Ovary (tissue), 9 donors: ENCODE results near the gene CCBE1. TPM values are rescaled to one million over a fixed set of nuclear protein-coding genes. Genes with fewer than 3 reads are reported as not detected.

Experiments
- DNase-seq, 5 donors: peaks; one replicate each; pipeline ENCODE4 v3.0.0-alpha.2; 2019 to 2020
- H3K27ac ChIP-seq, 2 donors: fragments of 200-600 bp; one replicate each; pipeline versions ENCODE4 v1.5.1 to v1.8.0; 2019 to 2022
- H3K27me3 ChIP-seq: fragments of 200-600 bp; one replicate; pipeline ENCODE4 v1.8.0; 2022
- H3K36me3 ChIP-seq: fragments of 200-600 bp; sonication (generic); one replicate; pipeline ENCODE4 v1.5.1; 2019
- H3K4me1 ChIP-seq: one replicate; pipeline ENCODE4 v1.8.1; 2013; ENCODE audit warnings: mild to moderate bottlenecking, moderate library complexity; ENCODE audit not compliant: insufficient read depth
- H3K4me3 ChIP-seq: fragments of 200-600 bp; sonication (generic); one replicate; pipeline ENCODE4 v1.5.1; 2017
- H3K9me3 ChIP-seq, 2 donors: fragments of 200-600 bp in 1 of 2; sonication (generic) in 1 of 2; one replicate each; pipeline versions ENCODE4 v1.5.1 to v1.8.1; 2013 to 2019; ENCODE audit warnings: mild to moderate bottlenecking in 1 of 2, moderate library complexity in 1 of 2
- CTCF ChIP-seq, 3 donors: fragments of 450-650 bp in 2 of 3; fragments of 200-600 bp in 1 of 3; IDR thresholded peaks; one replicate each; pipeline versions ENCODE4 v1.5.1 to v1.8.0; 2016 to 2022; ENCODE audit warnings: antibody characterized with exemption in 3 of 3, mild to moderate bottlenecking in 1 of 3
- EP300 ChIP-seq: sonication (generic); formaldehyde crosslinking; IDR thresholded peaks from one replicate; pipeline ENCODE4 v1.6.1; 2017; ENCODE audit warnings: antibody characterized with exemption
- POLR2A ChIP-seq: fragments of 450-650 bp; IDR thresholded peaks from one replicate; pipeline ENCODE4 v1.6.1; 2017; ENCODE audit warnings: antibody characterized with exemption, mild to moderate bottlenecking, moderate library complexity
- WGBS, 3 donors: extraction: QIAGEN DNeasy Blood & Tissue Kit in 1 of 3; methylation state at CpG; one replicate each; pipeline versions ENCODE4 v1.1.5 to v1.1.7; 2013 to 2017; 5-methylcytosine and 5-hydroxymethylcytosine counted together
- intact Hi-C, 4 donors: fragments of 100-400 bp; cut with DNase I; formaldehyde crosslinking; loops; one replicate each; pipeline versions ENCODE4 v1.11.0 to v1.15.1; 2022 to 2023
- polyA plus RNA-seq, 2 donors: library from polyadenylated mRNA; stranded (reverse); fragments of 200-250 nt in 1 of 2; fragments of 350-450 nt in 1 of 2; fragmentation: Illumina TruSeq in 1 of 2; extraction: RNeasy Lipid Tissue Mini Kit (QIAGEN cat#74804) in 1 of 2; gene quantifications; one replicate each; pipeline ENCODE4 v1.2.3, GENCODE V29; 2013 to 2014
- total RNA-seq, 7 donors: library from RNA; depleted of rRNA in 2 of 7; stranded (reverse); fragments of >200 nt in 2 of 7; fragmentation: NEBNext Ultra II Directional in 3 of 7; extraction: Animal tissue kit (Norgen Biotek cat#: 25700) in 3 of 7; gene quantifications; one replicate each; pipeline versions ENCODE4 v1.1.0 to v1.2.4, GENCODE V29; 2016 to 2023
- donor health status: DM: no; HTN: no; CAD: no; lungs with moderate emphysema.
- donor health status: DM: no; HTN: no; CAD: no.
- donor health status: Bipolar disorder and iron deficiency.
- donor health status: DM: yes; HTN: yes; CAD: no.
- donor health status: DM: no; HTN: no; CAD: no.
- donor health status: DM: yes; HTN: yes; CAD: no.

Gene CCBE1
- total and polyA plus RNA-seq, 9 donors, result 15.9 to 109 (median 43.9) TPM

- no peak for DNase-seq
- H3K27me3 ChIP-seq, result no peaks in the 10 kb centered on the region
- TF ChIP-seq POLR2A (no peak), CTCF (IDR thresholded peaks at IDR 0.05) (no peak), EP300 (no peak)
- H3K9me3 ChIP-seq, result no peaks in the 10 kb centered on the region
- 51 to 75% (median 66%) methylated on average over 6 of the region's 6 CpGs for WGBS, 3 donors
- H3K4me1 ChIP-seq, result no peaks in the 10 kb centered on the region
- H3K27ac ChIP-seq, result no peak overlapping the region
- H3K4me3 ChIP-seq, result no peak overlapping the region
- no peaks in the 10 kb centered on the region for H3K36me3 ChIP-seq
- intact Hi-C loops, result loop anchor here in 1 of 4 donors (5.0 kb wide), 1 partner anchor 371 kb away; no protein-coding TSS in a partner anchor
Observed at GRCh38 chr18:59451073-59451472, 246.2 kb downstream of the CCBE1 start.

- Histone ChIP-seq H3K36me3 (no peaks in the 10 kb centered on the region), H3K27ac (no peak overlapping the region), H3K27me3 (no peaks in the 10 kb centered on the region), H3K4me1 (no peaks in the 10 kb centered on the region), H3K9me3 (no peaks in the 10 kb centered on the region), H3K4me3 (no peak overlapping the region)
- TF ChIP-seq CTCF (IDR thresholded peaks at IDR 0.05) (no peak), POLR2A (no peak), EP300 (no peak)
- intact Hi-C loops, result no loop called here
- DNase-seq, result no peak
- WGBS, 3 donors, result 80 to 87% (median 85%) methylated on average over 4 of the region's 4 CpGs
Observed at GRCh38 chr18:59448546-59448945, 248.7 kb downstream of the CCBE1 start.

- H3K27ac ChIP-seq, result no peak overlapping the region
- WGBS, 3 donors, result 22 to 39% (median 27%) methylated on average over 1 of the region's 1 CpG
- H3K4me3 ChIP-seq, result no peak overlapping the region
- DNase-seq, result no peak
- no peaks in the 10 kb centered on the region for H3K27me3 ChIP-seq
- no peaks in the 10 kb centered on the region for H3K36me3 ChIP-seq
- no peaks in the 10 kb centered on the region for H3K4me1 ChIP-seq
- intact Hi-C loops, result no loop called here
- H3K9me3 ChIP-seq, result no peaks in the 10 kb centered on the region
- TF ChIP-seq CTCF (IDR thresholded peaks at IDR 0.05) (no peak), EP300 (no peak), POLR2A (no peak)
Observed at GRCh38 chr18:59446012-59446411, 251.2 kb downstream of the CCBE1 start.

- TF ChIP-seq POLR2A (no peak), CTCF (IDR thresholded peaks at IDR 0.05) (no peak), EP300 (no peak)
- 79 to 81% (median 80%) methylated on average over 4 of the region's 4 CpGs for WGBS, 3 donors
- H3K27me3 ChIP-seq, result no peaks in the 10 kb centered on the region
- intact Hi-C loops, result no loop called here
- no peak overlapping the region for H3K4me3 ChIP-seq
- DNase-seq, result no peak
- no peaks in the 10 kb centered on the region for H3K9me3 ChIP-seq
- H3K36me3 ChIP-seq, result no peaks in the 10 kb centered on the region
- H3K27ac ChIP-seq, result no peak overlapping the region
- H3K4me1 ChIP-seq, result no peaks in the 10 kb centered on the region
Observed at GRCh38 chr18:59437851-59438569, 259.2 kb downstream of the CCBE1 start.
